Activated gamma-delta T cell treated with Interleukin-2 at 50 U/mL for 16 hours (primary cell): ENCODE results near the gene NOX4.
"Not testable (repeated sequence)": the region's sequence is repeated elsewhere in the genome, so short reads cannot be mapped to it uniquely, and the experiment has no call there.

Experiments used
- DNase-seq: peaks from one replicate; pipeline ENCODE4 v3.0.0-alpha.2; 2020

The NOX4 gene

GRCh38 chr11:89457190-89457589, 34.0 kb downstream of the NOX4 start:
- DNase-seq: no peak

DNA sequence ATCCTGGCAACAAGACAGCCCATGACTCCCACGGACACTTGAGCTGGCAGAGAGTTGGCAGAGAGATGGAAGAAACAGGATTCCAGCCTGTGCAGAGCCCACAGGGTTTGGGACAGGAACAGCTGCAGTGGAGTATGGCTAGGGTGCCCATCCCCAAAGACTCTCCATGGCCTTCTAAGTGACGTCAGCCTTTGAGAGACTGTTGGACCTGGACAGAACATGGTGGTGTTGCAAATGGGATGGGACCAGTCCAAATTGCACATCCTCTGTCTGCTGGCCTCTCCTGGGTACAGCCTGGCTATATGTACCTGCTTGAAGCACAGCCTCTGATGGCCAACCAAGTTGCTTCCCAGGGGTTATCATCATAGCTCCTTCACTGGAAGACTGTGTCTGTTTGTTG, 34.5 kb downstream of the NOX4 start:
- no peak for DNase-seq

DNA sequence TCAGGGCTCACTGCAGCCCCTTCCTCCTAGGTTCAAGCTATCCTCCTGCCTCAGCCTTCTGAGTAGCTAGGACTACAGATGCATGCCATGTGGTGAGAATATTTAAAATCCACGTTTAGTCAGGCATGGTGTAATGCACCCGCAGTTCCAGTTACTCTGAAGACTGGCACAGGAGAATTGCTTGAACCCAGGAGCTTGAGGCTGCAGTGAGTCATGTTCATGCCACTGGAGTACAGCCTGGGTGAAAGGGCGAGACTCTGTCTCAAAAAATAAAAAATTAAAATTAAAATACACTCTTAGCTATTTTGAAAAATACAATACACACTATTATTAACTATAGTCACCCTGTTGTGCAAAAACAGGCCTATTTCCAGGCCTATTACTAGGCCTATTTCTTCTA, 38.4 kb downstream of the NOX4 start:
- no peak for DNase-seq

- DNase-seq: no peak
Measured at GRCh38 chr11:89447845-89448244, 43.3 kb downstream of the NOX4 start.

GRCh38 chr11:89443361-89444322, 47.5 kb downstream of the NOX4 start:
- DNase-seq: no peak

DNA sequence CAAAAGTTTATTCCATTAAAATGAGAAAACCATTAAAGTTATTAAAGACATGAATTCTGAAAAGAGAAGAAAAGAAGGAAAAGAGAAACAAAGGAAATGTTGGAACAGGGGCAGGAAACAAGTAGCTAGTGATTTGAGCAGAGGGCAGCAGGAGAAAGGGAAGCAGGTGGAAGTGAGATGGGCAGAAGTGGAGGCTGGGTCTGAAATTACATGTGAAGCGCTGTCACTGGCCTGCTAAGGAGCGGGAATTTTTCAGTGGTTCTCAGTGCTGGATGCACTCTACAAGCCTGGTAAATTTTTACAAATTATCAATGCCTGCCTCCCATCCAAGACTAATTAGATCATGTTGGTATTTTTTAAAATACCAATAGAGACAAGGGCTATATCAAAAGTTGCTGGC, 48.4 kb downstream of the NOX4 start:
- no peak for DNase-seq

DNA sequence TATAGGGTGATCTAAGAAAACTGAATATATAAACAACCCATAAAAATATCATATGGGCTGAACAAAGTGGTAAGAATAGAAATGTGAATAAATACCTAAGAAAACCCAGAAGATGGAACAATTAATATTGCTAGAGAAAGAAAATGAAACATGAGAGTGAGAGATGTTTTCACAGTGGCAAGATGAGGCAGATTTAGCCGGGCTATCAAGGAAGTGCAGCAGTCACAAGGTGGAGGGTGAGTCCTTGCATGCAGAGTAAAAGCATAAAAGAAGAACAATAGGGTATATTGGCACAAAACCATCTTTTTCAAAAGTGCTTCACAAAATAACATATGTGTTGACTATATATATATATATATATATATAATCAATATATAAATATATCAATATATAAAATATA, 49.6 kb downstream of the NOX4 start:
- DNase-seq: no peak

DNA sequence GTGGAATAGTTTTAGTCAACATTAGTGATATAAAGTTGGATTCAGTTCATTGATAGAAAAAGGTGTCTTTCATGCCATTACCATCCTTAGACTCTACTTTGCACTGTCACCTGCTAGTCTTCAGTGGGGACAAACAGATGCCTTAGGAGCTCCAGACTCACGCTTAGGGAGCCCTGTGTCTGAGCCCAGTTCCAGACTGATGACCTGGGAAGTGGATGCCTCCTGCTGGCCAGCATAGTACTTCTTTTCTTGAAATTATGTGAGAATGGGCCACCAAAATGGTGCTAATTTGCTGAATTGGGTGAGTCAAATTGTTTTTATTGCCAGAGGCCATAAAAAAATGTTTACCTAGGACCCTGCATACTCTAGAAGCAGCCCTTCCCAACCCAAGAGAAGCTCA, 53.9 kb downstream of the NOX4 start:
- no peak for DNase-seq

GRCh38 chr11:89436071-89436470, 55.1 kb downstream of the NOX4 start:
- DNase-seq: no peak

GRCh38 chr11:89433278-89433677, 57.9 kb downstream of the NOX4 start:
- DNase-seq: no peak

- not testable (repeated sequence) for DNase-seq
Measured at GRCh38 chr11:89432182-89432581, 59.0 kb downstream of the NOX4 start.

GRCh38 chr11:89426501-89426900, 64.7 kb downstream of the NOX4 start:
- DNase-seq: not testable (repeated sequence)

- no peak for DNase-seq
Measured at GRCh38 chr11:89421718-89422117, 69.5 kb downstream of the NOX4 start.

DNA sequence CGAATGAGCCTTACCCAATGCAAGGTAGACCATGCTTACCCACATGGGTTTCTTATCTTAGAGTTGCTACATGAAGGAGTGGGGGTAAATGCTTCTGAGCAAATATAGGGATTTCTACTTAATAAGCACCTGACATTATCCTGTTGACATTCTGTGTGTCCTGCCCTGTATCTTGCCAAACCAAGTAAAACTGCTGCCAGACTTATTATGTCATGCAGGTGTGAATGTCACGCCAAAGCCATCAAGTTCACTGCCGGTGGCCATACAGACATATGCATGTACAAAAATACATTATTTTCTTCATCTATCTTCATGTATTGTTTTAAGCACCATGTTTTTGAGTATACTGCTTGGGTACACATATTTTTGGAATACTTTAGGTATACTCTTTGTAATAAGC, 70.2 kb downstream of the NOX4 start:
- DNase-seq: no peak

GRCh38 chr11:89416961-89417360, 74.2 kb downstream of the NOX4 start:
- no peak for DNase-seq

DNA sequence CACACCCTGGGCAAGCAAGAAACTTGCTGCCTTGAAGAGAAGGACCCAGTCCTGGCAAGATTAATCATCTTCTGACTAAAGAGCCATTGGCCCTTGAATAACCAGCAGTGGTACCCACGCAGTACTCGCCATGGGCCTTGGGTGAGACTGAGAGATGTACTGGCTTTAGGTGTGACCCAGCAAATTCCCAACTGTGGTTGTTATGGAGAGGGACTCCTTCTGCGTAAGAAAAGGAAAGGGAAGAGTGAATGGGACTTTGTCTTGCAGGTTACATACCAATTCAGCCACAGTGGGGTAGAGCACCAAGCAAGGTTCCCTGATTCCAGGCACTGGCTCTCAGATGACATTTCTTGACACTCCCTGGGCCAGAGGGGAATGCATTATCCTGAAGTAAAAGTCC, 80.1 kb downstream of the NOX4 start:
- not testable (repeated sequence) for DNase-seq

DNA sequence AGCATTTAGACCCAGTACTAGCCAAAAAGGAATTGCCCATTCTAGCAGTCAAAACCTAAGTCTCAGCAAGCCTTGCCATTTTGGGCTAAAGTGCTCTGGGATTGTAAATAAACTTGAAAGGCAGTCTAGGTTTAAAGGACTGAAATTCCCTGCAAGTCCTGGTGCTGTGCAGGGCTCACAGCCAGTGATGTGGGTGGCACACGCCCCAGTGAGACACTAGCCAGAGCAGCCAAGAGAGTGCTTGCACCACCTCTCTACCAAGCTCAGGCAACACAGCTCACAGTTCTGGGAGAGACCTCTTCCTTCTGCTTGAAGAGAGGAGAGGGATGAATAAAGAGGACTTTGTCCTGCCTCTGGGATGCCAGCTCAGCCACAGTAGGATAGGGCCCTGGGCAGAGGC, 80.5 kb downstream of the NOX4 start:
- DNase-seq: not testable (repeated sequence)

DNA sequence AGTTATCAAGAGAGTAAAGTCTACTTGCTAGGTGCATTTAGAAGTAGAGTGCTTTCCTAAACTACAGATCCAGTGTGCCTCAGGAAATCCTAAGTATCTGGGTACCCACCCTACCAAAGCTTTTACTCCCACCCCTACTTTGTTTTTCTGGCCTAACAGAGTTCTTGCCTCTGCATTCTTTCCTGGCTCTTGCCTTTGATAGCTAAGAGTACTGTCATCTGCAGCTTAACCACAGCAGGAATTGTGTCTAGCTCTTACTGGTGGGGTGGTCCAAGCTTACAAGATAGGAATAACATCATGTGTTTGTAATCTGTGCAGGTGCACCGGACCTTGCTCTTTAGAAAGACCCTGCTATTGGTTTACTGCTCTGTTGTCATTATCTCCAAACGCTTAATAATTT, 82.7 kb downstream of the NOX4 start:
- not testable (repeated sequence) for DNase-seq

- DNase-seq: no peak
Measured at GRCh38 chr11:89405629-89406028, 85.5 kb downstream of the NOX4 start.

- not testable (repeated sequence) for DNase-seq
Measured at GRCh38 chr11:89391654-89392053, 99.5 kb downstream of the NOX4 start.

- DNase-seq: not testable (repeated sequence)
Measured at GRCh38 chr11:89387501-89387900, 103.7 kb downstream of the NOX4 start.

GRCh38 chr11:89382986-89383385, 108.2 kb downstream of the NOX4 start:
- not testable (repeated sequence) for DNase-seq

- DNase-seq: no peak
Measured at GRCh38 chr11:89381094-89381493, 110.1 kb downstream of the NOX4 start.

DNA sequence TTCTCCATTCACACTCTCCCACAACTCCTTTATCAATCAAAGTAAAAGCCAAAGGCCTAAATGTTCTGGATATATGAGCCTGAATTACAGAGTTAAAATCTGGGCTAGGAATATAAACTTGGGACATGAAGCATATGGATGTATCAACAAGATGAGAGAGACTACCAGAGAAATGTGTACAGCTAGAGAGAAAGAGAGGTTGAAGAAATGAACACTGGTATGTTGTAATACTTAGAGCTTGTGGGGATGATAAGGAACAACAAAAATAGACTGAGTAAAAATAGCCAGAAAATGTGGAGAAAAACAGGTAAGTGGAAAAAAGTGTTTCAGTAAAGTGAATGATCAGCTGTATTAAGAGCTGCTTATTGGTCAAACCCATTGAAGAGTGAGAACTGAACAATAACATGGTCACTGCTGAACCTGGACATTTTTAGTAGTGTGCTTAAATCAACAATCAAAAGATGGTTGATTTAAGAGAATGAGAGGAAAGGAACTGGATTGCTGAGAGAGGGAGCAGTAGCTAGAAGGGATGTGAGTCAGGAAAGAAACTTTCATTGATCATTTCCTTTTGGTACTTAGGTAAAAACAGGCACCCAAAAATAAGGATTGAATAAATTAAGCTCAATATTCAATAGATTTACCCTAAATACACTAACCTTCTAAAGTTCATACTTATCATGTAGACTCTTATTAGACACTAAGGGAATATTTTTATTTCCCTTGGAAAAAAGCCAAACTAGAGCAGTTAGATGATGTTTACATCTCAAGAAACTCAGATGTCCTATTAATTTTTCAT, 111.0 kb downstream of the NOX4 start:
- DNase-seq: not testable (repeated sequence)
